Panc1 (cell line): Measurements from ENCODE around the gene KHDRBS2.

ENCODE experiments used
- TCF7L2 ChIP-seq: IDR thresholded peaks from 2 replicates; pipeline ENCODE4 v1.6.1; 2011; ENCODE audit warnings: mild to moderate bottlenecking, low read depth, low read length, inconsistent platforms
- TF ChIP-seq, protein P1 (sequence below): fragments of 450-650 bp; IDR thresholded peaks from 2 replicates; pipeline ENCODE4 v1.5.1; 2017; ENCODE audit warnings: mild to moderate bottlenecking

GRCh38 chr6:61841958-61842357 lies 444.1 kb downstream of the KHDRBS2 start:
- TF ChIP-seq, protein P1, sequence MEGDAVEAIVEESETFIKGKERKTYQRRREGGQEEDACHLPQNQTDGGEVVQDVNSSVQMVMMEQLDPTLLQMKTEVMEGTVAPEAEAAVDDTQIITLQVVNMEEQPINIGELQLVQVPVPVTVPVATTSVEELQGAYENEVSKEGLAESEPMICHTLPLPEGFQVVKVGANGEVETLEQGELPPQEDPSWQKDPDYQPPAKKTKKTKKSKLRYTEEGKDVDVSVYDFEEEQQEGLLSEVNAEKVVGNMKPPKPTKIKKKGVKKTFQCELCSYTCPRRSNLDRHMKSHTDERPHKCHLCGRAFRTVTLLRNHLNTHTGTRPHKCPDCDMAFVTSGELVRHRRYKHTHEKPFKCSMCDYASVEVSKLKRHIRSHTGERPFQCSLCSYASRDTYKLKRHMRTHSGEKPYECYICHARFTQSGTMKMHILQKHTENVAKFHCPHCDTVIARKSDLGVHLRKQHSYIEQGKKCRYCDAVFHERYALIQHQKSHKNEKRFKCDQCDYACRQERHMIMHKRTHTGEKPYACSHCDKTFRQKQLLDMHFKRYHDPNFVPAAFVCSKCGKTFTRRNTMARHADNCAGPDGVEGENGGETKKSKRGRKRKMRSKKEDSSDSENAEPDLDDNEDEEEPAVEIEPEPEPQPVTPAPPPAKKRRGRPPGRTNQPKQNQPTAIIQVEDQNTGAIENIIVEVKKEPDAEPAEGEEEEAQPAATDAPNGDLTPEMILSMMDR = no peak
- TF ChIP-seq TCF7L2 = no peak
